Activated CD8-positive, alpha-beta T cell treated with anti-CD3 and anti-CD28 coated beads for 36 hours (primary cell): ENCODE results near the gene EPHA1. TPM values are rescaled to one million over a fixed set of nuclear protein-coding genes. Genes with fewer than 3 reads are reported as not detected.

Source experiments
- ATAC-seq: fragments of 200-7000 bp; cut with Tn5 transposase; one replicate; pipeline ENCODE4 v1.10.0; 2021; ENCODE audit warnings: mild to moderate bottlenecking, moderate library complexity
- CTCF ChIA-PET: fragments of 350-600 bp; sonication (Branson Sonifier 250); formaldehyde crosslinking; loops from one replicate; lab custom pipeline; 2021; ENCODE audit warnings: antibody characterized with exemption; lab: Charles Lee
- POLR2A ChIA-PET: fragments of 350-600 bp; sonication (Branson Sonifier 250); formaldehyde crosslinking; loops from one replicate; lab custom pipeline; 2021; ENCODE audit warnings: antibody characterized with exemption; lab: Charles Lee
- DNase-seq: peaks from one replicate; pipeline ENCODE4 v3.0.0-alpha.2; 2020
- H3K27ac Mint-ChIP-seq: one replicate; pipeline ENCODE4 v1.8.0; 2021; ENCODE audit warnings: mild to moderate bottlenecking, mixed read lengths
- H3K27me3 Mint-ChIP-seq: one replicate; pipeline ENCODE4 v1.8.0; 2021; ENCODE audit warnings: mixed read lengths
- H3K36me3 Mint-ChIP-seq: one replicate; pipeline ENCODE4 v1.8.0; 2021; ENCODE audit warnings: low read depth, mixed read lengths
- H3K4me1 Mint-ChIP-seq: one replicate; pipeline ENCODE4 v1.8.0; 2021; ENCODE audit warnings: low read depth, mixed read lengths
- H3K4me3 Mint-ChIP-seq: one replicate; pipeline ENCODE4 v1.8.0; 2021; ENCODE audit warnings: mild to moderate bottlenecking, moderate library complexity, mixed read lengths
- H3K9me3 Mint-ChIP-seq: one replicate; pipeline ENCODE4 v1.8.0; 2021; ENCODE audit warnings: mixed read lengths
- intact Hi-C: fragments of 100-400 bp; cut with micrococcal nuclease; formaldehyde crosslinking; loops from one replicate; pipeline ENCODE4 v1.10.0; 2022
- total RNA-seq, 2 experiments: library from RNA; stranded (reverse); gene quantifications; one replicate each; pipeline ENCODE4 v1.2.3, GENCODE V29; 2021
- TF ChIP-seq, protein P1 (sequence below): fragments of 200-600 bp; IDR thresholded peaks from one replicate; pipeline ENCODE4 v1.8.0; 2022; ENCODE audit warnings: antibody characterized with exemption, mild to moderate bottlenecking

EPHA1 gene
- total RNA-seq, result 1 to 10 TPM; 2.4 to 2.8 TPM

DNA sequence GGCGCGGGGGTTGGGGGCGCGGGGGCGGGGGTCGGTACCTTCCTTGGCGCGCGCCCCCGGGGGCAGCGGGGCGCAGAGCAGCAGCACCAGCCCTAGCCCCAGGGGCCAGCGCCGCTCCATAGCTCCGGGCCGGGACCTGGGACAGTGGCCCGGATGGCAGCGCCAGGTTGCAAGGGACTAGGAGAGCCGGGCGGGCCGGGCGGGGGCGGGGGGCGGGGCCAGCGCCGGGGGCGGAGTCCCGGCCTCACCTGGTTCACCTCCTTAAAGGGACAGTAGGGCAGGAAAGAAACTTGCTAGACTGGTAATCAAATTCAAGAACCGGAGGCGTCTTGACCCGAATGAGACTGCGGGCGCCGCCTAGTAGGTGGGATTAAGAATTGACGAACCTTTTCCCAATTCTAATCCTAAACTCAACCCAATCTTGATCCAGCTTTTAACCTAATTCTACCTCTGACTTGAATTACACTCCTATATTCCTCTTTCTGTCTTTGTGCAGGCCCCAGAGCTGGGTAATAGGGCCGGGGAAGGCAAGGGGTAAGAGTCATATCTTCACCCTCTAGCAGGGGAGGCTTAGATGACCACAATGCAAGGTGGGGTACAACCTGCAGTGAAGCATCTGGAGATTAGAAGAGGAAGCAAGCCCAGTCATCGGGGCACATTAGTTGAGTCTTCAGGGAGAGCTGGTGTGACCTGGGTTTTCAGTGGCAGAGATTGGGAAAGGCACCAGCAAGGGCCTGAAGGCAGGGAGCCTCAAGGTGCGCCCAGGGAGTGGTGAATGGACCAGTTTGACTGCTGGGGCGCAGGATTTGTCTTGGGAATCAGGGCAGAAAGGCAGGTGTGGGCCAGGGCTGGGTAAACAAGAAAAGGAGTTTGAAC, at the start of gene EPHA1:
TSS of gene EPHA1 (minus strand) at position 171 of the 876 bp plus-strand sequence. CDS start at position 120, 51 bp downstream.
- peaks cover 52% of the 10 kb centered on the region for H3K4me1 Mint-ChIP-seq
- TF ChIP-seq, protein P1, sequence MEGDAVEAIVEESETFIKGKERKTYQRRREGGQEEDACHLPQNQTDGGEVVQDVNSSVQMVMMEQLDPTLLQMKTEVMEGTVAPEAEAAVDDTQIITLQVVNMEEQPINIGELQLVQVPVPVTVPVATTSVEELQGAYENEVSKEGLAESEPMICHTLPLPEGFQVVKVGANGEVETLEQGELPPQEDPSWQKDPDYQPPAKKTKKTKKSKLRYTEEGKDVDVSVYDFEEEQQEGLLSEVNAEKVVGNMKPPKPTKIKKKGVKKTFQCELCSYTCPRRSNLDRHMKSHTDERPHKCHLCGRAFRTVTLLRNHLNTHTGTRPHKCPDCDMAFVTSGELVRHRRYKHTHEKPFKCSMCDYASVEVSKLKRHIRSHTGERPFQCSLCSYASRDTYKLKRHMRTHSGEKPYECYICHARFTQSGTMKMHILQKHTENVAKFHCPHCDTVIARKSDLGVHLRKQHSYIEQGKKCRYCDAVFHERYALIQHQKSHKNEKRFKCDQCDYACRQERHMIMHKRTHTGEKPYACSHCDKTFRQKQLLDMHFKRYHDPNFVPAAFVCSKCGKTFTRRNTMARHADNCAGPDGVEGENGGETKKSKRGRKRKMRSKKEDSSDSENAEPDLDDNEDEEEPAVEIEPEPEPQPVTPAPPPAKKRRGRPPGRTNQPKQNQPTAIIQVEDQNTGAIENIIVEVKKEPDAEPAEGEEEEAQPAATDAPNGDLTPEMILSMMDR, result peak; percentile 39

DNA sequence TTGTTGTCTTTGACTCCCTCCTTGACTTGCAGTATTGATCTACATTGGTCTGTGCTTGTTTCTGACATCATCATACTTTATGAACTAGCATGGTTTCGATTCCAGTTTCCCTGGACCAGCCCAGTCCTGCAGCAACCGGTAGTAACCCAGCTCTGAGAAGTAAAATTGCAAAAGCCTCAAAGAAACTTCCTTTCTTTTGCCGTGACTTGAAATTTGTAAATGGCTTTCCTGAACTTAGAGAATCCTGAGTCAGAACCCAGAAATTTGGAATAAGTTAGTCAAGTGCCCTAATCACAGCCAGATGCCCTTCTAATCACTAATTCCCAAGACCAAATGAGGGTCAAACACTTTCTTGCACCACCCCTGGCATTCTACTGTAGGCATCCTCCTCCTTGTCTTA, 49.6 kb upstream of the EPHA1 start:
- Mint-ChIP-seq H3K4me1 (peaks cover 3% of the 10 kb centered on the region), H3K9me3 (no peaks in the 10 kb centered on the region), H3K27ac (no peak overlapping the region), H3K4me3 (no peak overlapping the region), H3K36me3 (no peaks in the 10 kb centered on the region), H3K27me3 (no peaks in the 10 kb centered on the region)
- ChIA-PET POLR2A (no interaction called here), CTCF (no interaction called here)
- intact Hi-C loops, result no loop called here
- TF ChIP-seq, protein P1, result no peak
- DNase-seq, result no peak
- ATAC-seq, result no peak

More for the DNA sequence above, at the start of gene EPHA1:
- Mint-ChIP-seq H3K27ac (peak within 1 kb of the TSS; percentile 63), H3K27me3 (no peaks in the 10 kb centered on the region), H3K36me3 (no peaks in the 10 kb centered on the region), H3K4me3 (peak within 1 kb of the TSS; percentile 74), H3K9me3 (no peaks in the 10 kb centered on the region)
- ATAC-seq (peak; percentile 61), DNase-seq (peak; percentile 42)
- ChIA-PET POLR2A (interaction anchor here (1.0 to 3.0 kb wide), 8 partner anchors 8 to 148 kb away, joined by 3 to 11 read pairs (median 4); partner anchors contain the start of gene CASP2), CTCF (interaction anchor here (0.9 to 7.9 kb wide), 15 partner anchors 8 to 194 kb away, joined by 3 to 78 read pairs (median 5); partner anchors contain the start of gene TAS2R40)
- intact Hi-C loops, result loop anchor here (5.0 kb wide), 1 partner anchor 37 kb away; no protein-coding TSS in a partner anchor

DNA sequence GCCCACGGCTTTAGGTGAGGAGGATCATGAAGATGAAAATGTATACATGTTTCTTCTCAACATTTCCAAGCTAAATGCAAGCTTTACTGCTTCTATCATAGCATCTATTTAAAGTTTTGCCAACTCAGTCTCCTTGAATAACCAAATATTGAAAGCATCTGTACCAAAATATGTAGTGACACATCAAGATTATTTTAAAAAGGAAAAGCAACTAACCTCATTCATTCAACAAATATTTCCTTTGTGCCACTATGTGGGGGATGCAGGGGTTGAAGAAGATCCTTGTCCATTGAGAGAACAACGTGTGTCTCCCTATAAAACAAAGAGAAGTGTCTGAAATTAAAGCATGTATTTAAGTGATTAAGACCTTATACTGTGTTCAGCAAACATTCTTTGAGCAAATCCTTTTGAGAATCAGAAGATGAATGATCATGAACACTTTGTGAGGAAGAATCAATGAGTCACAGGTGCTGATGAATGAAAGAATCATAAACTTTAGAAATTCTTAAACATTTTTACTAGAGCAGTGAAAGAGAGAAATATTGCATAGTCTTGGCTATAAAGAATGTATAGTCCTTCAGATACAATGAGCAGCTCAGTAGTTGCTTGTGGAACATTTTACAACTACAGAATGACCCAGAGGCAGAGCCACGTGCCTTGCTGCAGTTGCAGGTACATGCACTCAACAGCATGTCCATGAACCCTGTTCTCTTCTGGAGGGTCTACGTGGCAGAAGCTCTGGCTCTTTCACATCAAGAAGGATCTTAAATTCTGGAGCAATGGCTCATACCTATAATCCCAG, 48.5 kb upstream of the EPHA1 start:
- no peak overlapping the region for H3K27ac Mint-ChIP-seq
- no peaks in the 10 kb centered on the region for H3K36me3 Mint-ChIP-seq
- TF ChIP-seq, protein P1, result no peak
- ChIA-PET CTCF (interaction anchor here (1.4 kb wide), 1 partner anchor 9 kb away, joined by 4 read pairs; no protein-coding TSS in a partner anchor), POLR2A (no interaction called here)
- no peak for DNase-seq
- no peak overlapping the region for H3K4me3 Mint-ChIP-seq
- no peaks in the 10 kb centered on the region for H3K9me3 Mint-ChIP-seq
- no peaks in the 10 kb centered on the region for H3K27me3 Mint-ChIP-seq
- intact Hi-C loops, result no loop called here
- ATAC-seq, result no peak
- peaks cover 10% of the 10 kb centered on the region for H3K4me1 Mint-ChIP-seq

DNA sequence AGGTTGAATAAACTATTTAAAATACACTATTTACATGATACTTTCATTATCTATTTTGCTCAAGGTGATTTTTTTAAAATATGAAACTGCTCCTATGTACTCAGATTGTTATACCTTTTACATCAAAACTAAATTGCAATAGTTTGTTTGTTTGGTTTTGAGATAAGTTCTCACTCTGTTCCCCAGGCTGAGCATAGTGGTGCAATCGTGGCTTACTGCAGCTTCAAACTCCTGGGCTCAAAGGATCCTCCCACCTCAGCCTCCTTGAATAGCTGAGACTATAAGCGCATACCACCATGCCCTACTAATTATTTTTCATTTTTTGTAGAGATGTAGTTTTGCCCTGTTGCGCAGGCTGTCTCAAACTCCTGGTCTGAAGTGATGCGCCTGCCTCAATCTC, 47.3 kb upstream of the EPHA1 start:
- DNase-seq (no peak), ATAC-seq (no peak)
- Mint-ChIP-seq H3K4me1 (peaks cover 10% of the 10 kb centered on the region), H3K27ac (no peak overlapping the region), H3K27me3 (no peaks in the 10 kb centered on the region), H3K36me3 (no peaks in the 10 kb centered on the region), H3K9me3 (no peaks in the 10 kb centered on the region), H3K4me3 (no peak overlapping the region)
- TF ChIP-seq, protein P1, result no peak
- ChIA-PET POLR2A (no interaction called here), CTCF (interaction anchor here (1.1 to 1.4 kb wide), 2 partner anchors 7 to 413 kb away, joined by 3 to 4 read pairs; no protein-coding TSS in a partner anchor)
- intact Hi-C loops, result no loop called here
